ENCODE data around the gene PLAC9.
"Not testable (repeated sequence)": the region's sequence is repeated elsewhere in the genome, so short reads cannot be mapped to it uniquely, and the experiment has no call there.

The PLAC9 gene, protein sequence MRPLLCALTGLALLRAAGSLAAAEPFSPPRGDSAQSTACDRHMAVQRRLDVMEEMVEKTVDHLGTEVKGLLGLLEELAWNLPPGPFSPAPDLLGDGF

GRCh38 chr10:80132299-80133139 lies at the start of gene PLAC9:
TSS of gene PLAC9 (plus strand) at chr10:80132730. CDS start at chr10:80132763, 33 bp downstream.
- peak in 1 of 10 donors; percentile 68 for DNase-seq
- intact Hi-C loops (cut with DNase I) = no loop called here

DNA sequence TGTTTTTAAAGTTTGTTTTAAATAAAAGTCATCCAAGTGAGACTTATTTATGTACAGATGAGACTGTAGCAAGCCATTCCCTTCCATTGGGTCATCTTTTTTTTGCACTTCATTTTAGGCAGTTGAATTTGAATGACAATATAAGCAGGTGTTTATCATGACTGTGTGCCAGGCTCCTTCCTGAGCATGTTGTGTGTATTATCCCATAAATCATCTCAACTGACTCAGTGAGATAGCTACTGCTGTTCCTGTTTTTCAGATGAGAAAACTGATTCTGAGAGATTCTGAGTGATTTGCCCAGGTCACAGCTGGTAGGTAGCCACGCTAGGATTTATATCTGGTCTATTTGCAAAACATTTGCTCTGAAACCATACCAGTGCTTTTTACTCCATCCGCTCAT lies 42.4 kb upstream of the PLAC9 start:
- no peak for DNase-seq
- intact Hi-C loops (cut with DNase I) = no loop called here

DNA sequence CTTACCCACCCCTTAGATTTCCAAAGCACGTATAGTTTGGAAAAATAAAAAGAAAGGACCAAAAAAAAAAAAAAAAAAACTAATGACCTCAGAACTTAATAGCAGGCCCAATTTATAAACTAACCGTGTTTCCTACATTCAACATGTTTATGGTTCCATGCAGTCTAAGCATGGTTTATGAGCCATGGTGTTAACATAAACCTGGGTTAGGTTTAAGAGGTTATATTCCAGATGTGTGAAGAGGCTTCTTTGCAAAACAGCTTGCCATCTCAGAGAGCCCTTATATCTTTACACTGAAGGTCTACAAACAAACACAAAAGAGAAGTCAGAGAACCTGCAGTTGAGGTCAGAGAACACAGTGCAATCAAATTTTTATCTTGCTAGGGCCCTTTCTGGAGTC lies 38.3 kb upstream of the PLAC9 start:
- DNase-seq = no peak
- intact Hi-C loops (cut with DNase I) = no loop called here

- DNase-seq; intact Hi-C loops (cut with DNase I): not testable (repeated sequence)
Observed at GRCh38 chr10:80098272-80098671, 34.3 kb upstream of the PLAC9 start.

- intact Hi-C loops (cut with DNase I); DNase-seq: not testable (repeated sequence)
Observed at GRCh38 chr10:80099295-80099694, 33.2 kb upstream of the PLAC9 start.

DNA sequence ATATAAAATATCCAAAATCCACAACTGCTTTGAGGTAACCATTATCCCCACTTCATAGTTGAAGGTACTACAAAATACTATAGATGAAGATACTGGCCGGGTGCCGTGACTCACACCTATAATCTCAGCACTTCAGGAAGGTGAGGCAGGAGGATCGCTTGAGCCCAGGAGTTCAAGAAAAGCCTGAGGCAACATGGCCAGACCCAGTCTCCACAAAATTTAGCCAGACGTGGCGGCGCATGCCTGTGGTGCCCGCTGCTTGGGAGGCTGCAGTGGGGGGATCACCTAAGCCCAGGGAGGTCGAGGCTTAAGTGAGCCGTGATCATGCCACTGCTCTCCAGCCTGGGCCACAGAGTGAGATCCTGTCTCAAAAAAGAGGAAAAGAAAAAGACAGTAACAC lies 32.4 kb upstream of the PLAC9 start:
- intact Hi-C loops (cut with DNase I) = no loop called here
- no peak for DNase-seq

GRCh38 chr10:80100861-80101695 lies 31.5 kb upstream of the PLAC9 start:
- intact Hi-C loops (cut with DNase I) = no loop called here
- DNase-seq = no peak

DNA sequence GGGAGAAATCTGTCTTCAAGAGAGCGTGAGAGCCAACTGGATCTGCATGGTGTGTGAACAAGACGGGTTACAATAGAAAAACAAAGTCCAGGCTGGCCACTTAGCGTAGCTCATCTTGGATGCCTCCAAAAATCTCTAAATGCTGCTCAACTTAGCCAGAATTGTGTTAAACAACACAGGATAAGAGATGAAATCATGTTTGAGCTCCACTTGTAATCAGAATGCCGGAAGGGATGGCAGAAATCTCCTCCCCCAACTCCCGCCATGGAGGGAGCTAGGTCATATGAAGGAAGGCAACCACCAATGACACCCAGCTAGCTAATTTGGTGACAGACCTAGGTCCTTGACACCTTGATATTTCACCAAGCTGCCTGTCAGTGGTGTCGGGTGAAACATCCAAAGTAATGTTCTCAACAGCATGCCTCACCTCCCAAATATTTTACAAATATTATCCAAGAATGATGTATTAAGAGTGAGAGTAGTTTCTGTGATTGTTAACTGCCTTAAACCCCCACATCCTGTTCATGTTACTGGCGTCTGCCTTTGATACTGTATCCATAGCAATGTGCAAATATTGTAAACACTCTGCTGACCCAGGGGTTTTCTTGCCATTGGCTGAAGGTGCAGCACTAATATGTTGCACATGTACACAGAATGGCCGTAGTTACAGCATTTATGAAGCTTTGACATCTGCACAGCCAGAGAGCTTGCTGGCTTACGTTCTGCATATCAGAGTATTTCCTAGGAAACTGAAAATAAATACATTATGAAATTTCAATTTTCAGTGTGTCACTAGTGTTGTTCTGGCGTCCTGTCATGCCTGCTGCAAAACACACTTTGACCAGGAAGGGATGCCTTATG lies 28.2 kb upstream of the PLAC9 start:
- intact Hi-C loops (cut with DNase I) = no loop called here
- no peak for DNase-seq

DNA sequence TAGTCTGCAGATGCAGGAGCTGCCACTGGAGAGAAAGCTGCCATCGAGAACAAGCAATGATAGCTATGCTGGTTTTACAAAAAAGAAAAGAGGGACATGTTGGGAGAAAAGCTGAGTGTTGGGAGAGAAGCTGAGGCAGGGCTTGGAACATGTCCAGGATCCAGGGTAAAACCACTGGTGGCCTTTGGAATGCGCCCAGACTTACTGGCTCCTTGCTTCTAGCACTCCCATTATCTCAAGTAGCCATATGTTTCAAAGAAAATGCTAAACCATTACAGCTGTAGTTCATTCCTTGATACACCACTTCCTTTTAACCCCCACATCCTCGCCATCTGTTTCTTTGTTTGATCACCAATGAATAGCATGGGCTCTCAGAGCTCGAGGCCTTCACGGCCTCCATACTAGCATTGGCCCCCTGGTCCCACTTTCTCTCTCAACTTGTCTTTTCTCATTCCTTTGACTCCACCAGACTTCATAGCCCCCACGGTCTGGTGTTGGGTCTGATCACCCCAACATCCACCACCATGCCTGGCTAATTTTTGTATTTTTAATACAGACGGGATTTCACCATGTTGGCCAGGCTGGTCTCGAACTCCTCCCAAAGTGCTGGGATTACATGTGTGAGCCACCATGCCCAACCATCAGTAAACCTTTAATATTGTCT lies 23.8 kb upstream of the PLAC9 start:
- intact Hi-C loops (cut with DNase I) = no loop called here
- DNase-seq = no peak

GRCh38 chr10:80110986-80111385 lies 21.5 kb upstream of the PLAC9 start:
- no peak for DNase-seq
- intact Hi-C loops (cut with DNase I) = no loop called here

DNA sequence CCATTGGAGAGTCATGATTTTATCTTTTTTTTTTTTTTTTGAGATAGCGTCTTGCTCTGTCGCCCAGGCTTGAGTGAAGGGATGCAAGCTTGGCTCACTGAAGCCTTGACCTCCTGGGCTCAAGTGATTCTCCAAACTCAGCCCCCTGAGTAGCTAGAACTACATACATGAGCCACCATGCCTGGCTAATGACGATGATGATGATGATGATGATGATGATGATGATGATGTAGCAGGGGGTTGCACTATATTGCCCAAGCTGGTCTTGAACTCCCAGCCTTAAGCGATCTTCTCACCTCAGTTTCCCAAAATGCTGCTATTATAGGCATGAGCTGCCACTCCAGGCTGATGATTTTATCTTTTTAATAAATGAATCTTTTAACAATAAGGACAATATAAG lies 13.9 kb upstream of the PLAC9 start:
- intact Hi-C loops (cut with DNase I) = no loop called here

GRCh38 chr10:80122110-80122710 lies 10.3 kb upstream of the PLAC9 start:
- no peak for DNase-seq

More for the DNA sequence above, 13.9 kb upstream of the PLAC9 start:
- no peak for DNase-seq

GRCh38 chr10:80122746-80123145 lies 9.8 kb upstream of the PLAC9 start:
- no peak for DNase-seq
- intact Hi-C loops (cut with DNase I) = no loop called here

More at GRCh38 chr10:80122110-80122710, 10.3 kb upstream of the PLAC9 start:
- intact Hi-C loops (cut with DNase I) = no loop called here

GRCh38 chr10:80126876-80127275 lies 5.7 kb upstream of the PLAC9 start:
- DNase-seq = no peak
- intact Hi-C loops (cut with DNase I) = no loop called here

GRCh38 chr10:80131499-80131901 lies 1.0 kb upstream of the PLAC9 start:
- no peak for DNase-seq
- intact Hi-C loops (cut with DNase I) = no loop called here

GRCh38 chr10:80133206-80133605 lies 676 bp downstream of the PLAC9 start:
- DNase-seq = no peak
- intact Hi-C loops (cut with DNase I) = no loop called here

DNA sequence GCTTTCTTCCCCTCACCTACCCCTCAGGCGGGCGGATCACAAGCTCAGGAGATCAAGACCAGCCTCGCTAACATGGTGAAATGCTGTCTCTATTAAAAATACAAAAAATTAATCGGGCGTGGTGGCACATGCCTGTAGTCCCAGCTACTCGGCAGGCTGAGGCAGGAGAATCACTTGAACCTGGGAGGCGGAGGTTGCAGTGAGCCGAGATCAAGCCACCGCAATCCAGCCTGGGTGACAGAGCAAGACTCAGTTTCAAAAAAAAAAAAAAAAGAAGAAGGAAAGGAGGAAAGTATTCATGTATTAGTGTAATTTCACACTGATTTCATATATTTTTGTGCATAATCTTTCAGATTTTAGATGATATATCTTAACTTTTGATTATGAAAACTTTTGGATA lies 1.2 kb downstream of the PLAC9 start:
- intact Hi-C loops (cut with DNase I); DNase-seq: not testable (repeated sequence)

DNA sequence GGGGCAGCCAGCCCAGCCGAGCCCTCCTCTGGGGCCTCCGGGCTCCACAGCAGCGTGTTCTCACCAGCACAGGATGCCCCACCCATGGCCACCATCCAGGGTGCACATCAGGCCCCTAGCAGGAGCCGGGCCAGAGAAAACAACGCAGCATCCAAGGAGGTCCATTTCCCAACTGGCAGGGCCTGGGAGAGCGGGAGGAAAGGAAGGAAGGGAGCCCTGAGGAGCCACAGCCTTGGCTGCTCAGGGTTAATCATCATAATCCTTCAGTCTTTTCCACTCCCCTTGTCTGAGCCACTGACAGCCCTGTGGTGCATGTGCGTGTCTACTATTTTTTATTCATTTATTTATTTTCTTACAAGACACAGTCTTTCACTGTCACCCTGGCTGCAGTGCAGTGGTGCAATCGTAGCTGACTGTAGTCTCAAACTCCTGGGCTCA lies 3.6 kb downstream of the PLAC9 start:
- DNase-seq = peak in 1 of 10 donors; percentile 72
- intact Hi-C loops (cut with DNase I) = no loop called here

All from posterior cingulate gyrus (tissue), 11 donors.